NK-92 treated with Interleukin-12 subunit alpha and Interleukin-12 subunit beta, amount 100 ng/mL, for 24 hours (cell line): ENCODE measurements around the gene ADAD1.

ENCODE experiments used
- DNase-seq: peaks from one replicate; lab custom pipeline; 2025; lab: John Stamatoyannopoulos, UW

ADAD1 gene

GRCh38 chr4:122456231-122457116 is 77.7 kb downstream of the ADAD1 start, which contains the start of gene IL2:
IL2 (minus strand) TSS chr4:122456725; CDS start chr4:122456440, 285 bp downstream.
- no peak for DNase-seq

- peak; percentile 10 for DNase-seq
Observed at GRCh38 chr4:122458625-122459024, 79.8 kb downstream of the ADAD1 start.

- no peak for DNase-seq
Observed at GRCh38 chr4:122469457-122469856, 90.6 kb downstream of the ADAD1 start.

GRCh38 chr4:122475233-122475632 is 96.4 kb downstream of the ADAD1 start:
- DNase-seq = no peak

GRCh38 chr4:122476126-122476525 is 97.3 kb downstream of the ADAD1 start:
- DNase-seq = no peak

GRCh38 chr4:122476745-122477144 is 97.9 kb downstream of the ADAD1 start:
- no peak for DNase-seq
